Ishikawa (cell line): ENCODE measurements around the gene ATP8A2.

Source experiments
- CEBPB ChIP-seq: IDR thresholded peaks from 2 replicates; pipeline ENCODE4 v1.6.1; 2012
- FOXM1 ChIP-seq: IDR thresholded peaks from 2 replicates; pipeline ENCODE4 v1.6.1; 2012; ENCODE audit warnings: low read depth, borderline replicate concordance

GRCh38 chr13:25901460-25902376, 529.9 kb downstream of the ATP8A2 start:
- no peak for TF ChIP-seq CEBPB
- no peak for TF ChIP-seq FOXM1
